NCI-H2107 treated with DMSO at 0.1 percent for 48 hours (cell line): ENCODE measurements around the gene ALDH4A1.
A peak's percentile ranks its signal among the peaks of the same experiment; 100 is the strongest.

Experiments used
- DNase-seq: peaks from one replicate; lab custom pipeline; 2025; ENCODE audit not compliant: unreplicated experiment; lab: John Stamatoyannopoulos, UW

ALDH4A1 gene

DNA sequence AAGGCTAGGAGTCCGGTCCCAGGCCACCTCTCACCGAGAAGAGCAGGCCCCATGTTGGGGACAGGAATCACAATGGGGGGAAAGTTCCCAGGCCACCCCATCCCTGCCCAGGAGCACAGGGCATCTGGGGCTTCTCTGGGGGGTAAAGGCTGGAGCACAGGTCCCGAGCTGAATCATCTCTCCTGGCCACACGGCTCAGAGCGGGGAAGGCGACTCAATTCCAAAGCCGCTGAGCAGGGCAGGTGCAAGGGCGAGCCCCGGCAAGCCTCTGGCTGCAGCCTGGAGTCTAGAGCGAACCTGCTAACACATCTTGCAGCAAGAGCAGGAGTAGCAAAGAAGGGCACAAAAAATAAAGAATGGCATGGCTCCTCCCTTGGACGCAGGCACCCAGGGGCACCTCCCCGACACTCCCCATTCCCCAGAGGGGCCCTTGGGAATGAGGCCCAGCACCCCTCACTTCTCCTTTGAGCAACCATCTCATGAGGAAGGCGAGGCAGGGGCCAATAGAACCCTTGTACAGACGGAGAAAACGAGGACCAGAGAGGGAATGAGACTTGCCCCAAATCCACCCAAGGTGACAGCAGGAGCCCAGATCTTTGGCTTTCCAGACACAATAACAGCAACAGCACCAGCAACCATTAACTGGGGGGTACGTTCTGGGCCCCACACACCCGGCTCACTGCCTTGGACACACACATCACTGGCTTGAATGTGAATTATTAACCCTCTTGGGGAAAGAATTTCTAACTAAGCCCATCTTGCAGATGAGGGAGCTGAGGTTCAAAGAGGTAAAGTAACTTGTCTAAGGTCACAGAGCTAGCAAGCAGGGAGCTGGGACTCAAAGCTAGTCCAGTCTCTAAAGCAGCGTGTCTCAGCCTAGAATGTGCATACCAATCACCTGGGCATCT is 20.7 kb upstream of the ALDH4A1 start:
- DNase-seq = peak; percentile 34

GRCh38 chr1:18922319-18922726 is 20.0 kb upstream of the ALDH4A1 start:
- peak; percentile 47 for DNase-seq

GRCh38 chr1:18921516-18922251 is 19.3 kb upstream of the ALDH4A1 start:
- DNase-seq = no peak

DNA sequence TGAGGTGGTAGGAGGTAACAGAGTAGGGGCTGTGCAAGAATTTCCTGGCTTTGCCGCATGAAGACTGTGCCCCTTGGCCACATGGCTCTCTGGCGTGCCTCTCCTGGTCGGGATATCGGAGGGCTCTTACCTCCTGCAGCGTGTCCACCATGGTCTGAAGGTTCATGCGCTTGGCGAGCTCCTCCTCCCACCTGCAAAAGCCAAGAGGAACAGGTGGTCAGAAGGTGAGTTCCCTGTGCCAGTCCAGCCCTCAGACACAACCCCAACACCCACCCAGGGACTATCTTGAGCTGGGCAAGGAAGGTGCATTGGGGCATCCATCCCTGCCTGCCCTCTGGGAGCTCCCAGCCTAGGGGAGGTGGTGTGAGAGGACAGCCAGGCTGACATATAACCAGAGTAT is 18.6 kb upstream of the ALDH4A1 start:
- no peak for DNase-seq

DNA sequence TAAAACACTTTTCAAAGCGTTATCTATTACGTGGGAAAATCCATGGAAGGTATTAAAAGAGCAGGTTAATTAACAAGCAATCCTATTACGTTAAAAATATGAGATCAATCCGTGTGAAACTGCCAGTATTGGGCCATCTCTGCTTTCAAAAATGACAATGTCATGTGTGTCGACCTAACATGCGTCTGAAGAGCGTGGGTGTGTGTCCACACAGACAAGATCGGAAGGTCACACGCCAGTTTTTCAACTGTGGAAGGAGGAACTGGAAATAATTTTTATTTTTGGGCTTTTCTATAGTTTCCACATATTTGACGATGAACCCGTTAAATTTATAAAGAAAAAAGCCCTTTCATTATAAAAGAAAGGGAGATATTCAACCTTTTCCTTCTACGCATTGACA is 17.6 kb upstream of the ALDH4A1 start:
- DNase-seq = no peak

GRCh38 chr1:18919197-18919905 is 17.0 kb upstream of the ALDH4A1 start:
- DNase-seq = no peak

DNA sequence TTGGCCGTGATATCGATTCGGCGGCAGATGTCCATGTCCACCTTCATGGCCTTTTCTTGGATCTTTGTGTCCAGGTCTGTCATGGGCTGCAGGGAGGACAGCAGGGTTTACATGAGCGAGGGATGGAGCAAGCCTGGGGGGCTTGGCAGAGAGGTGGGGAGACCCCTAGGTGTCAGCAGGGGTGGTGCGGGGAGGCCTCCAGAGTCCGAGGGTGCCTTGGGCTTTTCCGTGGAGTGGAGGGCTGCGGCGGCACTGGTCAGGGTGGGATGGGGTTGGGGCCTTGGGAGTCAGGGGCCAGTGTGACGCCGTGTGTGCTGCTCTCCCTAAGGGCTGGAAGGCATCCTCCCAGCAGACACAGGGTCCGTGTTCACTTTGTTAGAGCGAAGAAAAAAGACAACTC is 16.1 kb upstream of the ALDH4A1 start:
- DNase-seq = no peak

GRCh38 chr1:18917071-18917799 is 14.9 kb upstream of the ALDH4A1 start:
- DNase-seq = no peak

- DNase-seq = no peak
Measured at GRCh38 chr1:18915341-18915740, 13.0 kb upstream of the ALDH4A1 start.

DNA sequence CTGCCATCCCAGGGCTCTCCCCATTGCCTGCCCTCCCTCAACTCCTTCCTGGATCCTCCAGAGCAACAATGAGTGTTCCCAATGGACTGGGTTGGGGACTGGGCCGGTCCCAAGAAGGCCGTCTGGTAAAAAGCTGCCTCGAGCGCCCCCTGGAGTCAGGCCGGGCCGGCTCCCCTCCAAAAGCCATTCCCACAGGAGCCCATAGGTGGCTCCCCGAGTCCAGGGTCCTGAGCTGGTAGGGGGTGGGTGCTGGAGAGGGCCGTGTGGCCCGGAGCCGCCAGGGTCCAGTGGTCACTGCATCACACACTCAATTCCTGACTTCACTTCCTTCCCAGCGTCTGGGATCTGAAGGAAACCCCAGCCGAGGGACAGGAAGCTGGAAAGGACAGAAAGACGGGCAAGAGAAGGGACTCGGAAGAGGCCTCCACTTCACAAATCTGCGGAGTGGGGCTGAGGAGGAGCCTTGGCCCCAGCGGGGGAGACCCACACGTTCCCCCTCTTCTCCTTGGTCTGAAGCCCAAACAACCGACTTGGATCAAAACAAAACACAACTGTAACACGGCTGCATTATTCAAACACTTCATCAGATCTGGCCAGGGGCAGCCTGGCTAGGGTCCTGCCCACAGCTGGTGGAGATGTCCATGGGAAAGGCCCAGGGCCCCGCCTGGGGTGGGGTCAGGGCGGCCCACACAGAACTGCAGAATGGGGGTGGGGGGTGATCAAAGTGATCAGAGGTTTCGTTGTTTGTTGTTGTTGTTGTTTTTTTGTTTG is 10.9 kb upstream of the ALDH4A1 start:
- peak; percentile 13 for DNase-seq

DNA sequence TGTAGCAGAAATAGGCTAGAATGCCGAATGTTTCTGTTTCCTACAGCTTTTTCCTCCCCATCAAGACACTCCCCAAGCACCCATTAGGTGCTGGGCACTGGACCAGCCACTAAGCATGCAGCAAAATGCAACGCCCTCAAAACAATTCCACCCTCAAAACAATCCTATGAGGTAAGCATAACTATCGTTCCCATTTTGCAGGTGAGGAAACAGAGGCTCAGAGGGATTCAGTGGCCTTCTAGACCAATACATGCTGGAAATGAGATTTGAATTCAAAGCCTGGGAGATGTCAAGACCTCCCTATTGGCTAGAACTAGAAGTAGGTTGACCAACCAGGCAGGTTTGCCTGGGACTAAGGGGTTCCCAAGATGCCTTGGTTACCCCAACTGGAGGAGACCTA is 10.2 kb upstream of the ALDH4A1 start:
- DNase-seq = no peak

DNA sequence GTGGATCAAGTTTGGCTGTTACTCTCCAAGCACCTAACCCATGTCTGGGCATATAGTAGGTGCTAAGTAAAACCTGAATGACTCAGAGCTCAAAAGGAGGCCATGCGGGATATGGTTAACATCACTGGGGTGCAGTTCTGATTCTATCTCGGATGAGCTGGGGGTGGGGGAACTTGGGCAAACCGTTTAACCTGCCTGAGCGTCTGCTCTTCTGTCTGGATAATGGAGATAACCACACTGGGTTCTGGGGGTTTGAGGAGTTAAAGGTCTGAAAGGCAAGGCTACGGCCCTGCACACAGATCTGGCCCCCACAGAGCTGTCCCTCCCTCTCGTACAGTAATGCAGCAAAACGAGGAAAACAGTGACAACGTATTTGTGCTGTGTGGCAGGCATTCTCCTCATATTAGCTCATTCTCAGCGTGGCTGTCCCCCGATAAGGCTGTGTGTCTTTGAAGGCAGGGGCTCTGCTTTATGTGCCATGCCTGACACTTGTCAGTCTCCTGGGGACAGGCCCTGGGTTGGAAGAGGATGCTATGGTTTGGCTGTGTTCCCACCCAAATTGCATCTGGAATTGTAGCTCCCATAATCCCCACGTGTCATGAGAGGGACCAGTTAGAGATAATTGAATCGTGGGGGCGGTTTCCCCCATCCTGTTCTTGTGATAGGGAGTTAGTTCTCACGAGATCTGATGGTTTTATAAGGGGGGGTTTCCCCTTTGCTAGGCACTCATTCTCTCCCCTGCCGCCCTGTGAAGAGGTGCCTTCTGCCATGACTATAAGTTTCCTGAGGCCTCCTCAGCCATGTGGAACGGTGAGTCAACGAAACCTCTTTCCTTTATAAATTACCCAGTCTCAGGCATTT is 6.8 kb upstream of the ALDH4A1 start:
- DNase-seq = no peak

DNA sequence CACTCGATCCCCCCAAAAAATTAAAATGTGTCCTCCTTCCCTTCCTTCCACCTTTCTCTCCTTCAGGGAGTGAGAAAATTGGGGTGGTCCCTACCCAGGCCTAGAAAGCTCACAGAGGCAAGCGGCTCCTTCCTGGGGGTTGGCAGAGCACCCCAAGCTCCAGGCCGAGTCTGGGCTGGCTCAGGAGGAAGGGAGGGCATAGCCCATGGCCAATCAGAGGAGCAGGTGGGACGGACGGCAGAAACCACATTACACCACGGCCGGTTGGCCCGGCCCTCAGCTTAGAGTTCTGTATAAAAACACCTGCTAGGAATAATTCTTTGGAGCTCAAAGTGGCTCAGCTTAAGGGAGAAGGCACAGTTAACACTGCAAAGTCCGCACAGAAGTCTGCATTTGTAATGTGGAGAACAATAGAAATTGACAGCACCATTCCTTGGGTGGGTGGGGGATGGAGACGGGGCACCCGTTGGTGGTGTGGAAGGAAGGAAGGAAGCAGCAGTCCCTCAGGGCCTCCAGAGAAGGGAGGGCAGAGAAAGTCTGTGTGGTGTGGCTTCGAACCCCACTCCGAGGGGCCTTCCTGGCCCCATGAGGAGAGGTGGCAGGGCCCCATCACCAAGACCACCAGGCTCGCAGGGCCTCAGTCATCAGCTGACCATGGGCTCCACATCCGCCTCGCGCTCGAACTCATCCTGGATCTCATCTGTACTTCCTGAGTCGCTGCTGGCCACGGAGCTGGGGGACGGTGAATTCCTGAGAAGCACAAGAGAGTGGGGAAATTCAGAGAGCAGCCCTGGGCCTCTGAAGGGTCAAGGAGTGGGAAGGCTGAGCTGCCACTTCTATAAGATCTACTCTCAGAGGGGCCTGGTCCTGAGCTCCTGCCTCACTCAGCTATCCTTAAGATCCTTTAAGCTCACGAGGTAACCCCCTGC is 5.8 kb upstream of the ALDH4A1 start:
- DNase-seq = no peak

DNA sequence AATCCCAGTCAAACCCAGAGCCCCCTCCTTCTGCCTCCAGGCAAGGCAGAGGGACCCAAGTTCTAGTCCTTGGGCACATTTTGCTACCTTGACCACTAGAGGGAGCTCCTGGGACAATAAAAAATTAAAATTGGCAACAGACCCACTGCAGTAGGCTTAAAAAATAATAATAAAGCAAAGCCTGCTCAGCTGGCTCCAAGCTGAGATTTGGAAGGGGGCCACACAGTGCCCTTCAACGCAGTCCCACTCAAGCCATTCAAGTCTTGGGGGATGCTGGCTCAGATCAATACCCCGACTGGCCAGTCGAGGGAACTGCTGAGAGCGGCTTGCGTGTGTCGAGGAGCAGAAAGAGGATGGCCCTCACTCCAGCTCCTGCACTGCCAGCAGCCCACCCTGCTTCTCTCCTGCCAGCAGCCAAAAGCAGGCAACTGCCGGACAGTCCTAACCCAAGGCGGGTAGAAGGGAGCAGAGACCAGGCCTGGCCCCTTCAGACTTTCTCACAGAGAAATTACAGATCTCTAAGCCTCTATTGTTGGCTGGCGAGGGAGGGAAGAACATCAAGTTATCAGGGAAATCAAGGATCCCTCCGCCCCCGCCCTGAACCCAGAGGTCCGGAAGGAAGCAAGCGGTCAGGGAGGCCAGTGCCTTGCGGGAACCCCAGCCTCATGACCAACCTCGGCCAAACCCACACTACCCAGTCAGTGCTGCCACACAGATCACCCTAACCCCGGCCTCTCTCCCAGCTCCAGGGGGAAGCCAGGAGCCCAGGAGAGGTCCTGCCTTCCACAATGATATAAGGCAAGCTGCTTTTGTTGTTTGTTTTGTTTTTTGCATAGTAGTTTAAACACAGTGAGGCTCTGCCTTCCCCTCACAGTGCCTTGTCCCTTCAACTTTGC is 4.9 kb upstream of the ALDH4A1 start:
- DNase-seq = peak; percentile 21

- DNase-seq = no peak
Measured at GRCh38 chr1:18903291-18903756, 969 bp upstream of the ALDH4A1 start.

- DNase-seq = no peak
Measured at GRCh38 chr1:18901952-18902522, 318 bp downstream of the ALDH4A1 start.
